CD4-positive, alpha-beta T cell (primary cell): Measurements from ENCODE around the gene TOGARAM2. TPM values are rescaled to one million over a fixed set of nuclear protein-coding genes. Genes with fewer than 3 reads are reported as not detected.

ENCODE experiments used
- ATAC-seq: fragments of 200-7000 bp; cut with Tn5 transposase; one replicate; pipeline ENCODE4 v1.10.0; 2022; ENCODE audit warnings: mild to moderate bottlenecking; ENCODE audit not compliant: poor library complexity
- CTCF ChIA-PET: fragments of 350-600 bp; sonication (Branson Sonifier 250); formaldehyde crosslinking; loops from one replicate; lab custom pipeline; 2021; ENCODE audit warnings: antibody characterized with exemption, inconsistent platforms; lab: Charles Lee
- POLR2A ChIA-PET: fragments of 350-600 bp; sonication (Branson Sonifier 250); formaldehyde crosslinking; loops from one replicate; lab custom pipeline; 2021; ENCODE audit warnings: antibody characterized with exemption, inconsistent platforms; lab: Charles Lee
- DNase-seq, 14 experiments: peaks; one replicate each; pipeline ENCODE4 v3.0.0-alpha.2; 2013 to 2020; ENCODE audit warnings: mixed read lengths in 2 of 14
- H3K27ac ChIP-seq, 2 donors: one replicate each; pipeline versions ENCODE4 v1.5.1 to v1.7.0; 2013; ENCODE audit warnings: low read length in 2 of 2, low read depth in 1 of 2, mild to moderate bottlenecking in 1 of 2
- H3K27me3 ChIP-seq, 2 experiments: 1 replicate in 1 of 2; 2 replicates in 1 of 2; pipeline versions ENCODE4 v1.6.1 to v1.7.0; 2013; ENCODE audit warnings: low read length in 2 of 2, control low read depth in 1 of 2, mild to moderate bottlenecking in 1 of 2, moderate library complexity in 1 of 2; ENCODE audit not compliant: insufficient read depth in 2 of 2, control insufficient read depth in 1 of 2
- H3K36me3 ChIP-seq: one replicate; pipeline ENCODE4 v1.6.1; 2013; ENCODE audit warnings: low read length, control low read depth; ENCODE audit not compliant: insufficient read depth
- H3K4me1 ChIP-seq: one replicate; pipeline ENCODE4 v1.6.1; 2013; ENCODE audit warnings: low read length, control low read depth; ENCODE audit not compliant: insufficient read depth
- H3K4me3 ChIP-seq: one replicate; pipeline ENCODE4 v1.5.1; 2013; ENCODE audit warnings: mild to moderate bottlenecking, low read length, moderate library complexity
- H3K9me3 ChIP-seq, 2 experiments: 1 replicate in 1 of 2; 2 replicates in 1 of 2; pipeline versions ENCODE4 v1.6.1 to v1.7.0; 2013; ENCODE audit warnings: low read length in 2 of 2, mild to moderate bottlenecking in 2 of 2, control low read depth in 1 of 2, moderate library complexity in 1 of 2; ENCODE audit not compliant: control insufficient read depth in 1 of 2, insufficient read depth in 1 of 2
- H3K27ac Mint-ChIP-seq: one replicate; pipeline ENCODE4 v1.8.0; 2020; ENCODE audit warnings: mixed read lengths
- H3K27me3 Mint-ChIP-seq: one replicate; pipeline ENCODE4 v1.8.0; 2021; ENCODE audit warnings: mixed read lengths
- H3K36me3 Mint-ChIP-seq: one replicate; pipeline ENCODE4 v1.8.0; 2021; ENCODE audit warnings: low read depth, mixed read lengths
- H3K4me1 Mint-ChIP-seq: one replicate; pipeline ENCODE4 v1.8.0; 2021; ENCODE audit warnings: low read depth, mixed read lengths
- H3K4me3 Mint-ChIP-seq: one replicate; pipeline ENCODE4 v1.8.0; 2020; ENCODE audit warnings: mild to moderate bottlenecking, mixed read lengths
- H3K9me3 Mint-ChIP-seq: one replicate; pipeline ENCODE4 v1.8.0; 2020; ENCODE audit warnings: mixed read lengths
- intact Hi-C, 2 experiments: fragments of 100-400 bp; cut with DNase I in 1 of 2; cut with micrococcal nuclease in 1 of 2; formaldehyde crosslinking; loops; one replicate each; pipeline versions ENCODE4 v1.15.1 to v1.9.0; 2023 to 2025; cut with DNase I, micrococcal nuclease
- total RNA-seq, 174 experiments: library from RNA in 2 of 174; stranded (reverse) in 2 of 174; gene quantifications; one replicate each; pipeline ENCODE4 v1.2.3 and lab custom pipeline; 2021 to 2026
- TF ChIP-seq, protein P1 (sequence below): fragments of 200-600 bp; IDR thresholded peaks from one replicate; pipeline ENCODE4 v1.8.0; 2022; ENCODE audit warnings: antibody characterized with exemption, mild to moderate bottlenecking

Gene TOGARAM2
- total RNA-seq, 2 experiments from 2014 or later = 2.0 to 2.3 TPM

DNA sequence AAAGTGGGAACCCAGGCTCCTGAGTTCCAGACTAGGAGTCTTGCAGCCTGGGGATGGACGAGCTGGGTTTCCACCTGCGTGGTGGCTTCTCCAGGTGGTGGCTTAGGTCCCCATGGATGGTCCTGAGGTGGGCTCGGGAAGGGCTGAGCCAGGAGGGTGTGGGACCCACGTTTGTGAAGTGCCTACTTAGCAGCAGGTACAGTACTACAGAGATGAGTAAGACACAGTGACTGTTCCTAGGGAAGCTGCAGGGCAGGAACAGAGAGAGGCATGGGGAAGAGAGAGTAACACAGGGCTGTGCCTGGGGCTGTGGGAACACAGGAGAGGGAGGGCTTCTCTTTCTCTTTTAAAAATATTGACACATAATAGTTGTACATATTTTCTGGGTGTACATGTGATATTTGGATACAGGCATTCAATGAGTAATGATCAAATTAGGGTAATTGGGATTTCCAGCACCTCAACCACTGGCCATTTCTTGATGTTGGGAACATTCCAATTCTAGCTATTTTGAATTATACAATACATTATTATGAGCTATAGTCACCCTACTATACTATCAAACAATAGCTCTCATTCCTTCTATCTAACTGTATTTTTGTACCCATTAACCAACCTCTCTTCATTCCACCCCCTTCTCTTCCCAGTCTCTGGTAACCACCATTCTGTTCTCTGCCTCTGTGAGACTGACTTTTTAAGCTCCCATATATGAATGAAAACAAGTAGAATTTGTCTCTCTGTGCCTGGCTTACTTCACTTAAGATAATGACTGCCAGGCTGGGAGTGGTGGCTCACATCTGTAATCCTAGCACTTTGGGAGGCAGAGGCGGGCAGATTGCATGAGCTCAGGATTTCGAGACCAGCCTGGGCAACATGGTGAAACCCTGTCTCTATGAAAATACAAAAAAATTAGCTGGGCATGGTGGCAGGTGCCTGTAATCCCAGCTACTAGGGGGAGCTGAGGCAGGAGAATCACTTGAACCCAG, 15.0 kb downstream of the TOGARAM2 start:
- no peaks in the 10 kb centered on the region for H3K9me3 ChIP-seq
- Mint-ChIP-seq H3K27me3 (no peaks in the 10 kb centered on the region), H3K36me3 (no peaks in the 10 kb centered on the region), H3K9me3 (no peaks in the 10 kb centered on the region), H3K4me3 (no peak overlapping the region), H3K4me1 (peaks cover 24% of the 10 kb centered on the region), H3K27ac (no peak overlapping the region)
- DNase-seq (no peak), ATAC-seq (no peak)
- CTCF ChIA-PET = no interaction called here
- intact Hi-C loops = no loop called here
- no peak overlapping the region for H3K4me3 ChIP-seq
- POLR2A ChIA-PET = interaction anchor here (1.9 kb wide), 1 partner anchor 19 kb away, joined by 6 read pairs; no protein-coding TSS in a partner anchor
- H3K36me3 ChIP-seq = no peaks in the 10 kb centered on the region
- TF ChIP-seq, protein P1, sequence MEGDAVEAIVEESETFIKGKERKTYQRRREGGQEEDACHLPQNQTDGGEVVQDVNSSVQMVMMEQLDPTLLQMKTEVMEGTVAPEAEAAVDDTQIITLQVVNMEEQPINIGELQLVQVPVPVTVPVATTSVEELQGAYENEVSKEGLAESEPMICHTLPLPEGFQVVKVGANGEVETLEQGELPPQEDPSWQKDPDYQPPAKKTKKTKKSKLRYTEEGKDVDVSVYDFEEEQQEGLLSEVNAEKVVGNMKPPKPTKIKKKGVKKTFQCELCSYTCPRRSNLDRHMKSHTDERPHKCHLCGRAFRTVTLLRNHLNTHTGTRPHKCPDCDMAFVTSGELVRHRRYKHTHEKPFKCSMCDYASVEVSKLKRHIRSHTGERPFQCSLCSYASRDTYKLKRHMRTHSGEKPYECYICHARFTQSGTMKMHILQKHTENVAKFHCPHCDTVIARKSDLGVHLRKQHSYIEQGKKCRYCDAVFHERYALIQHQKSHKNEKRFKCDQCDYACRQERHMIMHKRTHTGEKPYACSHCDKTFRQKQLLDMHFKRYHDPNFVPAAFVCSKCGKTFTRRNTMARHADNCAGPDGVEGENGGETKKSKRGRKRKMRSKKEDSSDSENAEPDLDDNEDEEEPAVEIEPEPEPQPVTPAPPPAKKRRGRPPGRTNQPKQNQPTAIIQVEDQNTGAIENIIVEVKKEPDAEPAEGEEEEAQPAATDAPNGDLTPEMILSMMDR = no peak
- no peak overlapping the region for H3K27ac ChIP-seq
- peaks cover 22% of the 10 kb centered on the region for H3K4me1 ChIP-seq
- no peaks in the 10 kb centered on the region for H3K27me3 ChIP-seq

DNA sequence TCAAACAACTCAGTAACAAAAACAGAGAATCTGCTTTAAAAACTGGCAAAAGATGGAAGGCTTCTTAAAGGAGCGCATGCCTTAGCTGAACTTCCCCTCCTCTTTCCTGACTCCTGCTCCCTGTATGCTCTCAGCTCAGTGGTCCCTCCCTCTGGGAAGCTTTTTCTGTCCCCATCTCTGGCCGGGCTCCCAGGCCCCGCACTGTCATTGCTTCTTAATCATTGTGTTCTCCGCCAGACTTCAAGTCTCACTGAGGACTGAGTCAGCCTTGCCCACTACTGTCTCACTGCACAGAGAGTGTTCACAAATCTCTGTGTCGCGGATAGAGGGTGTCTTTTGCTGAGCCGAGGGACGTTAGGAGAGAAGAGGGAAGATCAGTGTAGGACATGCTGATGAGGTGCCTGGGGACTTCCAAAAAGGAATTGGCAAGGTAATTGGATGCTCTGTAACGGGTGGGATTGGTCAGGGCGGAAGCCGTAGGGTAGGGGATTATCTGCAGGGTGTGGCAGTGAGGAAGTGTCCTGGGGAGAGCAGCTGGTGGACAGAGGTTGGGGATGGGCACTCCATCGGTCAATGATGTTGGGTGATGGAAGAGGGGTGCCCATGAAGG, 16.2 kb downstream of the TOGARAM2 start:
- CTCF ChIA-PET = no interaction called here
- TF ChIP-seq, protein P1 = no peak
- Histone ChIP-seq H3K4me1 (peaks cover 34% of the 10 kb centered on the region), H3K36me3 (no peaks in the 10 kb centered on the region), H3K27ac (no peak overlapping the region), H3K27me3 (no peaks in the 10 kb centered on the region), H3K9me3 (no peaks in the 10 kb centered on the region), H3K4me3 (no peak overlapping the region)
- no peaks in the 10 kb centered on the region for H3K27me3 Mint-ChIP-seq
- ATAC-seq (no peak), DNase-seq (no peak)
- intact Hi-C loops = no loop called here
- H3K27ac Mint-ChIP-seq = no peak overlapping the region
- POLR2A ChIA-PET = interaction anchor here (1.9 kb wide), 1 partner anchor 18 kb away, joined by 6 read pairs; no protein-coding TSS in a partner anchor
- no peaks in the 10 kb centered on the region for H3K36me3 Mint-ChIP-seq
- no peak overlapping the region for H3K4me3 Mint-ChIP-seq
- peaks cover 37% of the 10 kb centered on the region for H3K4me1 Mint-ChIP-seq
- no peaks in the 10 kb centered on the region for H3K9me3 Mint-ChIP-seq

DNA sequence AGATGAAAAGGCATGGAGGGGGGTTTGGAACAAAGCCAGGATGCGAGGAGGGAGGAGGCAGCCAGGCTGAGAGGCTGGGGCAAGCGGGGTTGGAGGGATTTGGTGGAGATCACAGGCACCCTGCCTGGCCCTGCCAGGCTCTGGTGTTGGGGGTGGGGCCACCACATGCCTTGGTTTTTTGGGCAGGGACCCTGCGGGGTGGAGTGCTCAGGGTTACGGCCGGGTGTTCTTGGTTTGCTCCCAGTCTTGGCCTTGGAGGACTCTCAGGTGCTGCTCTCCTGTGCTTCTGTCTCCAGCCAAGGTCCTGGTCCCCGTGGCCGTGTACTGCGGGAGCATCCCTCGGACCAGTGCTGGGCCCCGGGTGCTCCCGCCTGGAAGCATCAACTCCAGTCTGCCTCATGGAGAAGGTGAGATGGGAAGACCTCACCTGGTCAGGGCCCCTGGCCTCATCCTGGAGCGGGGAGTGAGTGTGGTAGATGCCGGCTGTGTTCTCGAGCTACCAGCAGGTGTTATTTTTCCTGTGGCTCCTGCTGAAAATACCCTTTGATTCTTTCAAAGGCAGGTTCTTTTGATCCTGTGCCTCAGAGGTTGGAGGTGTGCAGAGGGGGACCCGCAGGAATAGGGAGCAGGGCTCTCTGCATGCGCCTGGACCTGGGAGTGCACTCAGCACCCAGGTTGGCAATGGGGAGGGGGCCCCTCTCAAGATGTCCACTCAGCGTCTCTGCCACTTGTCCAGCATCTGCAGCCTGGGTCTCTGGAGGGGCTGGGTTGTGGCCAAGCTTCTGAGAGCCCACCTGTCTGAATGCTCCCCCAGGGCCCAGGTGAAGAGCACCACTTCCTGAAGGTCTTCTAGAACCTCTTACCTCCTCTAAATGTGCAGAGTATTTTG, 17.0 kb downstream of the TOGARAM2 start:
- ATAC-seq (no peak), DNase-seq (no peak)
- H3K4me3 ChIP-seq = no peak overlapping the region
- POLR2A ChIA-PET = interaction anchor here (4.1 kb wide), 1 partner anchor 14 kb away, joined by 80 read pairs; no protein-coding TSS in a partner anchor
- no peaks in the 10 kb centered on the region for H3K27me3 ChIP-seq
- H3K9me3 ChIP-seq = no peaks in the 10 kb centered on the region
- H3K36me3 Mint-ChIP-seq = no peaks in the 10 kb centered on the region
- TF ChIP-seq, protein P1 = no peak
- CTCF ChIA-PET = no interaction called here
- H3K36me3 ChIP-seq = no peaks in the 10 kb centered on the region
- H3K4me3 Mint-ChIP-seq = no peak overlapping the region
- H3K4me1 ChIP-seq = peaks cover 42% of the 10 kb centered on the region
- no peaks in the 10 kb centered on the region for H3K27me3 Mint-ChIP-seq
- H3K9me3 Mint-ChIP-seq = no peaks in the 10 kb centered on the region
- no peak overlapping the region for H3K27ac ChIP-seq
- H3K4me1 Mint-ChIP-seq = peaks cover 39% of the 10 kb centered on the region
- no peak overlapping the region for H3K27ac Mint-ChIP-seq
- intact Hi-C loops = no loop called here
